Endothelial cell of umbilical vein (primary cell): ENCODE data around the gene FNIP2. TPM values are rescaled to one million over a fixed set of nuclear protein-coding genes. Genes with fewer than 3 reads are reported as not detected.

Source experiments
- BruUV-seq: library from RNA; stranded (reverse); fragments of 400-500 nt; replicated peaks from 2 replicates; lab custom pipeline; 2021; lab: Mats Ljungman, UMichigan
- CTCF ChIA-PET: fragments of 300-600, 350-600 bp; sonication (Branson Sonifier 250); formaldehyde crosslinking; loops from one replicate; lab custom pipeline; 2021; ENCODE audit warnings: antibody characterized with exemption, inconsistent platforms; lab: Charles Lee
- POLR2A ChIA-PET: fragments of 300-600, 350-600 bp; sonication (Branson Sonifier 250); formaldehyde crosslinking; loops from one replicate; lab custom pipeline; 2021; ENCODE audit warnings: antibody characterized with exemption, inconsistent platforms; lab: Charles Lee
- DNase-seq: peaks from one replicate; pipeline ENCODE4 v3.0.0-alpha.2; 2011; ENCODE audit warnings: low read depth, low spot score
- FAIRE-seq: peaks from 2 replicates; lab custom pipeline; 2011; peaks lifted over from hg19 to GRCh38; lab: Jason Lieb, UNC
- H2AFZ ChIP-seq: 2 replicates; pipeline ENCODE4 v1.6.0; 2012; ENCODE audit warnings: low read depth, low read length, control low read depth, inconsistent platforms
- H3K27ac ChIP-seq: 2 replicates; pipeline ENCODE4 v1.5.1; 2011; ENCODE audit warnings: low read depth, mild to moderate bottlenecking, control low read depth, low read length, moderate library complexity; ENCODE audit not compliant: insufficient read depth
- H3K27me3 ChIP-seq, 2 experiments: 2 replicates each; pipeline versions ENCODE4 v1.6.0 to v1.6.1; 2011; ENCODE audit warnings: low read length in 2 of 2, mixed read lengths in 1 of 2; ENCODE audit not compliant: control insufficient read depth in 2 of 2, insufficient read depth in 2 of 2
- H3K36me3 ChIP-seq, 2 experiments: 2 replicates in 1 of 2; 3 replicates in 1 of 2; pipeline ENCODE4 v1.5.1; 2011; ENCODE audit warnings: low read length in 2 of 2, mild to moderate bottlenecking in 1 of 2, moderate library complexity in 1 of 2; ENCODE audit not compliant: control insufficient read depth in 2 of 2, insufficient read depth in 2 of 2; ENCODE audit errors: extremely low read depth in 1 of 2
- H3K4me1 ChIP-seq: 3 replicates; pipeline ENCODE4 v1.5.1; 2011; ENCODE audit warnings: mild to moderate bottlenecking, low read length; ENCODE audit not compliant: control insufficient read depth, insufficient read depth; ENCODE audit errors: extremely low read depth
- H3K4me2 ChIP-seq: 2 replicates; pipeline ENCODE4 v1.6.1; 2011; ENCODE audit warnings: low read length, control low read depth, mixed read lengths; ENCODE audit not compliant: insufficient read depth
- H3K4me3 ChIP-seq, 3 experiments: fragments of 200-600 bp in 1 of 3; sonication (generic), shearing (Covaris generic) in 1 of 3; replicated peaks in 1 of 3; 2 replicates each; pipeline ENCODE4 v1.5.1; 2011 to 2016; ENCODE audit warnings: control low read depth in 3 of 3, low read length in 3 of 3, mild to moderate bottlenecking in 2 of 3, inconsistent platforms in 1 of 3, low read depth in 1 of 3, moderate library complexity in 1 of 3; ENCODE audit not compliant: insufficient read depth in 1 of 3
- H3K79me2 ChIP-seq: 2 replicates; pipeline ENCODE4 v1.6.0; 2012; ENCODE audit warnings: low read length, inconsistent platforms; ENCODE audit not compliant: control insufficient read depth, insufficient read depth
- H3K9ac ChIP-seq: replicated peaks from 2 replicates; pipeline ENCODE3; 2011; ENCODE audit warnings: low read length, control low read depth; ENCODE audit not compliant: insufficient read depth; ENCODE audit errors: extremely low read depth
- H3K9me1 ChIP-seq: replicated peaks from 3 replicates; pipeline ENCODE4 v1.6.0; 2011; ENCODE audit warnings: mild to moderate bottlenecking, low read length; ENCODE audit not compliant: control insufficient read depth, insufficient read depth; ENCODE audit errors: extremely low read depth
- H3K9me3 ChIP-seq: replicated peaks from 2 replicates; pipeline ENCODE4 v1.5.1; 2012; ENCODE audit warnings: low read length, inconsistent platforms; ENCODE audit not compliant: control insufficient read depth, insufficient read depth
- H4K20me1 ChIP-seq: replicated peaks from 2 replicates; pipeline ENCODE3; 2011; ENCODE audit warnings: mild to moderate bottlenecking, low read length; ENCODE audit not compliant: control insufficient read depth, insufficient read depth; ENCODE audit errors: extremely low read depth
- CTCF ChIP-seq, 2 donors: IDR thresholded peaks; 1 replicate in 1 of 2; 2 replicates in 1 of 2; pipeline ENCODE4 v1.5.1; 2011; ENCODE audit warnings: low read length in 2 of 2, mild to moderate bottlenecking in 2 of 2, moderate library complexity in 2 of 2, control low read depth in 1 of 2, inconsistent platforms in 1 of 2, low read depth in 1 of 2; ENCODE audit not compliant: insufficient read depth in 1 of 2; ENCODE audit errors: extremely low read depth in 1 of 2
- EZH2 ChIP-seq: IDR thresholded peaks from 2 replicates; pipeline ENCODE4 v1.6.1; 2012; ENCODE audit warnings: borderline replicate concordance, low read depth, mild to moderate bottlenecking, moderate library complexity, low read length, inconsistent platforms; ENCODE audit not compliant: severe bottlenecking
- FOS ChIP-seq: IDR thresholded peaks from 2 replicates; pipeline ENCODE4 v1.6.1; 2011; ENCODE audit warnings: mild to moderate bottlenecking, low read length, moderate library complexity, borderline replicate concordance; ENCODE audit not compliant: insufficient read depth
- GATA2 ChIP-seq: IDR thresholded peaks from 2 replicates; pipeline ENCODE4 v1.7.0; 2011; ENCODE audit warnings: low read depth, mild to moderate bottlenecking, moderate library complexity, mixed read lengths, low read length; ENCODE audit not compliant: insufficient read length, insufficient read depth
- JUN ChIP-seq: IDR thresholded peaks from 2 replicates; pipeline ENCODE4 v1.6.1; 2011; ENCODE audit warnings: borderline replicate concordance, low read depth; ENCODE audit not compliant: insufficient read length, insufficient read depth
- MAX ChIP-seq: IDR thresholded peaks from 2 replicates; pipeline ENCODE4 v1.6.1; 2011; ENCODE audit not compliant: insufficient read depth, insufficient read length
- MYC ChIP-seq: IDR thresholded peaks from one replicate; pipeline ENCODE4 v1.6.1; 2011; ENCODE audit warnings: mild to moderate bottlenecking, low read depth, low read length
- POLR2A ChIP-seq: IDR thresholded peaks from 2 replicates; pipeline ENCODE4 v1.6.1; 2012; ENCODE audit warnings: low read depth, mild to moderate bottlenecking, control low read depth, low read length
- POLR2AphosphoS5 ChIP-seq: IDR thresholded peaks from 2 replicates; pipeline ENCODE4 v1.6.1; 2012; ENCODE audit warnings: low read depth, mild to moderate bottlenecking, control low read depth, low read length, moderate library complexity; ENCODE audit not compliant: insufficient read depth
- dilution Hi-C: fragments of 300-500 bp; cut with MboI; formaldehyde crosslinking; loops from one replicate; pipeline ENCODE4 v1.15.0; 2019; ENCODE audit warnings: low sequenced_read_pairs; ENCODE audit not compliant: extremely low pct_ligation_motif_present
- intact Hi-C: fragments of 100-400 bp; cut with micrococcal nuclease; formaldehyde crosslinking; loops from one replicate; pipeline ENCODE4 v1.10.0; 2022
- polyA plus RNA-seq, 4 experiments: library from polyadenylated mRNA; depleted of rRNA in 3 of 4; stranded (reverse) in 3 of 4; unstranded in 1 of 4; fragments of >200 nt; gene quantifications; 2 replicates each; pipeline versions ENCODE4 v1.2.1 to v1.2.3, GENCODE V29; 2011 to 2012; ENCODE audit warnings: missing spikeins in 1 of 4
- total RNA-seq: library from RNA; stranded (reverse); gene quantifications from 2 replicates; pipeline ENCODE4 v1.2.3, GENCODE V29; 2021

Gene FNIP2
- total and polyA plus RNA-seq, 2 donors (not counting 3 experiments of a cell fraction or from before 2014, with no cell fraction given), result 4.5 to 14.4 TPM

- H3K9ac ChIP-seq, result no peak overlapping the region
- ChIA-PET CTCF (interaction anchor here (1.2 to 2.1 kb wide), 5 partner anchors 9 to 539 kb away, joined by 3 to 5 read pairs (median 3); no protein-coding TSS in a partner anchor), POLR2A (no interaction called here)
- peaks cover 0 to 4% of the 10 kb centered on the region in 2 experiments for H3K36me3 ChIP-seq
- FAIRE-seq, result no peak
- intact Hi-C loops (no loop called here), dilution Hi-C loops (no loop called here)
- no peak overlapping the region for H3K27ac ChIP-seq
- H3K9me3 ChIP-seq, result no peaks in the 10 kb centered on the region
- H3K79me2 ChIP-seq, result no peaks in the 10 kb centered on the region
- H4K20me1 ChIP-seq, result no peaks in the 10 kb centered on the region
- no peak for DNase-seq
- H3K4me2 ChIP-seq, result no peak overlapping the region
- no peak overlapping the region for H3K4me3 ChIP-seq
- BruUV-seq, result no TSS peak
- H2AFZ ChIP-seq, result no peak overlapping the region
- no peaks in the 10 kb centered on the region for H3K27me3 ChIP-seq
- H3K9me1 ChIP-seq, result no peaks in the 10 kb centered on the region
- no peaks in the 10 kb centered on the region for H3K4me1 ChIP-seq
- no peak for TF ChIP-seq MYC
- no peak for TF ChIP-seq FOS
- no peak for TF ChIP-seq MAX
- TF ChIP-seq CTCF (IDR thresholded peaks at IDR 0.05; ENCODE audit: extremely low read depth in 1 of 2, insufficient read depth in 1 of 2, low read depth in 1 of 2, low read length in 2 of 2), result no peak
- TF ChIP-seq POLR2AphosphoS5, result no peak
- no peak for TF ChIP-seq POLR2A
- no peak for TF ChIP-seq JUN
- TF ChIP-seq GATA2, result no peak
- no peak for TF ChIP-seq EZH2
Measured at GRCh38 chr4:158845311-158846041, 76.7 kb downstream of the FNIP2 start.
